HepG2 (cell line): Measurements from ENCODE around the gene PFKM. TPM values are rescaled to one million over a fixed set of nuclear protein-coding genes. Genes with fewer than 3 reads are reported as not detected.

Source experiments
- AHDC1 ChIP-seq: sonication (generic); formaldehyde crosslinking; IDR thresholded peaks from 2 replicates; pipeline ENCODE4 v1.5.1; 2020; ENCODE audit warnings: mild to moderate bottlenecking, missing genetic modification reagents, borderline replicate concordance
- ARID5B ChIP-seq: IDR thresholded peaks from 2 replicates; pipeline ENCODE4 v1.4.0; 2020; ENCODE audit warnings: mild to moderate bottlenecking, missing genetic modification reagents
- CCAR2 ChIP-seq: fragments of 200-400 bp; formaldehyde crosslinking; optimal IDR thresholded peaks from 2 replicates; pipeline ENCODE3; 2018; ENCODE audit warnings: low read depth, mild to moderate bottlenecking, low read length, moderate library complexity
- DR1 ChIP-seq: sonication (generic); formaldehyde crosslinking; IDR thresholded peaks from 2 replicates; pipeline ENCODE4 v1.8.0; 2021; ENCODE audit warnings: mild to moderate bottlenecking, missing genetic modification reagents, inconsistent platforms
- ETV6 ChIP-seq: sonication (generic); formaldehyde crosslinking; conservative IDR thresholded peaks from 2 replicates; pipeline ENCODE4 v1.4.0; 2020; ENCODE audit warnings: missing genetic modification reagents
- FOXP1 ChIP-seq, 2 experiments: fragments of 450-650 bp in 1 of 2; IDR thresholded peaks; 2 replicates each; pipeline ENCODE4 v1.6.1; 2017 to 2018; ENCODE audit warnings: antibody characterized with exemption in 1 of 2
- HHEX ChIP-seq: IDR thresholded peaks from 2 replicates; pipeline ENCODE4 v1.6.1; 2016; ENCODE audit warnings: control low read depth
- MXD4 ChIP-seq: IDR thresholded peaks from 2 replicates; pipeline ENCODE4 v1.6.1; 2016; ENCODE audit warnings: mild to moderate bottlenecking, missing biosample characterization, missing genetic modification reagents
- NFIC ChIP-seq: IDR thresholded peaks from 2 replicates; pipeline ENCODE4 v1.6.1; 2012; ENCODE audit warnings: mild to moderate bottlenecking, low read length, inconsistent platforms
- PHB2 ChIP-seq: fragments of 450-650 bp; IDR thresholded peaks from 2 replicates; pipeline ENCODE4 v1.6.1; 2018; ENCODE audit not compliant: partially characterized antibody
- PHF21A ChIP-seq: sonication (generic); formaldehyde crosslinking; IDR thresholded peaks from 2 replicates; pipeline ENCODE4 v1.5.0; 2020; ENCODE audit warnings: mild to moderate bottlenecking, missing genetic modification reagents
- RCOR2 ChIP-seq: IDR thresholded peaks from 2 replicates; pipeline ENCODE4 v1.6.1; 2016; ENCODE audit warnings: missing biosample characterization, missing genetic modification reagents
- RELA ChIP-seq: sonication (generic); formaldehyde crosslinking; IDR thresholded peaks from 2 replicates; pipeline ENCODE4 v1.4.0; 2020; ENCODE audit warnings: missing genetic modification reagents
- SALL2 ChIP-seq: sonication (generic); formaldehyde crosslinking; IDR thresholded peaks from 2 replicates; pipeline ENCODE4 v1.8.1; 2023; ENCODE audit warnings: mild to moderate bottlenecking, missing genetic modification reagents, inconsistent platforms
- SMYD3 ChIP-seq: sonication (generic); formaldehyde crosslinking; IDR thresholded peaks from 2 replicates; pipeline ENCODE4 v1.8.1; 2023; ENCODE audit warnings: mild to moderate bottlenecking, missing genetic modification reagents
- SP5 ChIP-seq: IDR thresholded peaks from 2 replicates; pipeline ENCODE4 v1.6.1; 2016; ENCODE audit warnings: low read depth, borderline replicate concordance
- SRSF4 ChIP-seq: fragments of 200-400 bp; formaldehyde crosslinking; IDR thresholded peaks from one replicate; pipeline ENCODE4 v1.6.1; 2018; ENCODE audit warnings: mild to moderate bottlenecking, low read depth, low read length, moderate library complexity; ENCODE audit not compliant: poor library complexity, severe bottlenecking
- ZFP41 ChIP-seq: sonication (generic); formaldehyde crosslinking; IDR thresholded peaks from 2 replicates; pipeline ENCODE4 v1.4.0; 2020; ENCODE audit warnings: mild to moderate bottlenecking, missing genetic modification reagents, borderline replicate concordance
- ZFP82 ChIP-seq: sonication (generic); formaldehyde crosslinking; IDR thresholded peaks from 2 replicates; pipeline ENCODE4 v1.5.1; 2020; ENCODE audit warnings: mild to moderate bottlenecking, missing genetic modification reagents, borderline replicate concordance
- ZNF124 ChIP-seq: sonication (generic); formaldehyde crosslinking; IDR thresholded peaks from 2 replicates; pipeline ENCODE4 v1.4.0; 2020; ENCODE audit warnings: missing genetic modification reagents
- ZNF367 ChIP-seq: sonication (generic); formaldehyde crosslinking; IDR thresholded peaks from 2 replicates; pipeline ENCODE4 v1.4.0; 2020; ENCODE audit warnings: missing genetic modification reagents, borderline replicate concordance
- ZNF451 ChIP-seq: sonication (generic); formaldehyde crosslinking; IDR thresholded peaks from 2 replicates; pipeline ENCODE4 v1.5.0; 2020; ENCODE audit warnings: mild to moderate bottlenecking, missing genetic modification reagents
- ZNF720 ChIP-seq: sonication (generic); formaldehyde crosslinking; IDR thresholded peaks from 2 replicates; pipeline ENCODE4 v1.4.0; 2020; ENCODE audit warnings: missing genetic modification reagents
- ZSCAN22 ChIP-seq: sonication (generic); formaldehyde crosslinking; IDR thresholded peaks from 2 replicates; pipeline ENCODE4 v1.4.0; 2020; ENCODE audit warnings: mild to moderate bottlenecking, missing genetic modification reagents
- polyA plus RNA-seq, 8 experiments: library from polyadenylated mRNA; depleted of rRNA in 3 of 8; stranded (reverse) in 7 of 8; unstranded in 1 of 8; fragments of >200 nt; fragmentation: Illumina TruSeq in 4 of 8; extraction: Trizol in 4 of 8; gene quantifications; 2 replicates each; pipeline versions ENCODE4 v1.2.1 to v1.2.3, GENCODE V29; 2011 to 2016; ENCODE audit warnings: low read depth in 4 of 8, missing spikeins in 1 of 8, mixed read lengths in 1 of 8; ENCODE audit not compliant: insufficient read depth in 1 of 8
- total RNA-seq, 5 experiments: library from RNA; depleted of rRNA; stranded (reverse); fragments of >200 nt; fragmentation: Illumina TruSeq; extraction: Trizol; gene quantifications; 2 replicates each; pipeline ENCODE4 v1.2.3, GENCODE V29; 2016; ENCODE audit warnings: low read depth in 1 of 5

PFKM gene
- total and polyA plus RNA-seq, 2 of the 13 experiments (the other 11 are each of a cell fraction or from before 2014, with no cell fraction given) = 1.9 to 2.4 TPM

GRCh38 chr12:48123169-48123568, 4.0 kb downstream of the PFKM start (continued):
- TF ChIP-seq ZSCAN22 (CRISPR knock-in tag) (no peak), ZNF720 (no peak), PHF21A (peak; percentile 40; the same call in 1 of the 2 replicates), AHDC1 (peak; percentile 95), RELA (CRISPR knock-in tag) (no peak), SMYD3 (CRISPR knock-in tag) (no peak), SRSF4 (no peak), DR1 (CRISPR knock-in tag) (no peak), CCAR2 (no peak), ETV6 (CRISPR knock-in tag) (no peak), HHEX (CRISPR knock-in tag) (no peak), PHB2 (no peak), RCOR2 (CRISPR knock-in tag) (no peak), SALL2 (no peak), ZNF124 (CRISPR knock-in tag) (0 out of 2 replicates have a peak, but pooled peaks have one; percentile 34), ARID5B (CRISPR knock-in tag) (peak; percentile 80), ZNF451 (CRISPR knock-in tag) (no peak), ZFP41 (CRISPR knock-in tag) (no peak), ZNF367 (CRISPR knock-in tag) (no peak), ZFP82 (CRISPR knock-in tag) (no peak), SP5 (CRISPR knock-in tag) (no peak), FOXP1 (IDR thresholded peaks at IDR 0.05) (no peak), FOXP1 (CRISPR knock-in tag; IDR thresholded peaks at IDR 0.05) (peak; percentile 24; the same call in 1 of the 2 replicates), MXD4 (CRISPR knock-in tag) (no peak), NFIC (peak; percentile 70; the same call in 1 of the 2 replicates)
